GM06990 (cell line): ENCODE results near the gene PTPRT.

Experiments
- DNase-seq: peaks from one replicate; pipeline ENCODE4 v3.0.0-alpha.2; 2011; ENCODE audit not compliant: insufficient read length; ENCODE audit errors: extremely low read depth
- H3K27me3 ChIP-seq: replicated peaks from 2 replicates; pipeline ENCODE4 v1.6.0; 2011; ENCODE audit warnings: low read length; ENCODE audit not compliant: control insufficient read depth, insufficient read depth
- H3K36me3 ChIP-seq: 2 replicates; pipeline ENCODE4 v1.5.1; 2011; ENCODE audit warnings: low read length; ENCODE audit not compliant: control insufficient read depth, insufficient read depth
- H3K4me3 ChIP-seq: replicated peaks from 2 replicates; pipeline ENCODE4 v1.5.1; 2011; ENCODE audit warnings: low read depth, mild to moderate bottlenecking, control low read depth, low read length
- TF ChIP-seq, protein P1 (sequence below): IDR thresholded peaks from 2 replicates; pipeline ENCODE4 v1.5.1; 2011; ENCODE audit warnings: low read length, control low read depth, mild to moderate bottlenecking, inconsistent platforms; ENCODE audit not compliant: insufficient read depth, poor library complexity, severe bottlenecking

Gene PTPRT

DNA sequence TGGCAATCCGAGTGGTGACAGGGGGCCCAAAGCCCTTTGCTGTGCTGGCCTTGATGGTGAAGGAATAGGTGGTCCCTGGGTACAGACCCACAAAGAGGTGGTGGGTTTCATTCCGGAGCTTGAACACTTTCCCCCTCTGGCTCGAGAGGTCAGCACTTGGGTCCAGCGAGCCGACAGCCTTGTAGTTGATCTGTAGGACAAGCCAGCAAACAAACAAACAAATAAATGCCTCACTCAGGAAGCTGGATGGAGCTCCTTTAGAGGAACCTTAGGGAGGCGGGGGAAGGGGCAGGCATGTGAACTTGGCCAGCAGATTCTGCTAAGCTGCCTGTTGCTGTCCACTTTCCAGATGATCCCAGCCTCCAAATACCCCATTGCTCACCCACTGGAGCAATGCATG, 837.6 kb downstream of the PTPRT start:
- no peaks in the 10 kb centered on the region for H3K36me3 ChIP-seq
- TF ChIP-seq, protein P1, sequence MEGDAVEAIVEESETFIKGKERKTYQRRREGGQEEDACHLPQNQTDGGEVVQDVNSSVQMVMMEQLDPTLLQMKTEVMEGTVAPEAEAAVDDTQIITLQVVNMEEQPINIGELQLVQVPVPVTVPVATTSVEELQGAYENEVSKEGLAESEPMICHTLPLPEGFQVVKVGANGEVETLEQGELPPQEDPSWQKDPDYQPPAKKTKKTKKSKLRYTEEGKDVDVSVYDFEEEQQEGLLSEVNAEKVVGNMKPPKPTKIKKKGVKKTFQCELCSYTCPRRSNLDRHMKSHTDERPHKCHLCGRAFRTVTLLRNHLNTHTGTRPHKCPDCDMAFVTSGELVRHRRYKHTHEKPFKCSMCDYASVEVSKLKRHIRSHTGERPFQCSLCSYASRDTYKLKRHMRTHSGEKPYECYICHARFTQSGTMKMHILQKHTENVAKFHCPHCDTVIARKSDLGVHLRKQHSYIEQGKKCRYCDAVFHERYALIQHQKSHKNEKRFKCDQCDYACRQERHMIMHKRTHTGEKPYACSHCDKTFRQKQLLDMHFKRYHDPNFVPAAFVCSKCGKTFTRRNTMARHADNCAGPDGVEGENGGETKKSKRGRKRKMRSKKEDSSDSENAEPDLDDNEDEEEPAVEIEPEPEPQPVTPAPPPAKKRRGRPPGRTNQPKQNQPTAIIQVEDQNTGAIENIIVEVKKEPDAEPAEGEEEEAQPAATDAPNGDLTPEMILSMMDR: no peak
- DNase-seq: no peak
- H3K4me3 ChIP-seq: no peak overlapping the region
- no peaks in the 10 kb centered on the region for H3K27me3 ChIP-seq

DNA sequence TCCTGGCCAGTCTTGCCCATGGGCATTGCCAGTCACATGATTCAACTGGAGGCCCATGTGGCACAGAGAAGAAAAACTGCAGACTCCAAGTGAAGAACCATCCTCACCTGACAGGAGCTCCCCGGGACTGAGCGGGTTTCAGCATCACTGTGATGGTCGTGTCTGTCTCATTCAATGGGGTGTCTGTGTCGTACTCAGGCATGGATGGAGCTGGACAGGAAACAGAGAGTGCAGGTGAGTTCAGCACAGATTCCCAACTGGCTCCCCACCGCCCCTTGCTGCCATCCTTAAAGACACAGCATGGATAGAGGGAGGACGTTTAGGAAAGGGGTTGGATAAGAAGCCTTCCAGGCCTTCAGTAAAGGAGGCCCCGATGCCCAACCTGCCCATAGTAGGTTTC, 839.2 kb downstream of the PTPRT start:
- H3K36me3 ChIP-seq: no peaks in the 10 kb centered on the region
- TF ChIP-seq, protein P1: no peak
- no peak overlapping the region for H3K4me3 ChIP-seq
- no peak for DNase-seq
- no peaks in the 10 kb centered on the region for H3K27me3 ChIP-seq

DNA sequence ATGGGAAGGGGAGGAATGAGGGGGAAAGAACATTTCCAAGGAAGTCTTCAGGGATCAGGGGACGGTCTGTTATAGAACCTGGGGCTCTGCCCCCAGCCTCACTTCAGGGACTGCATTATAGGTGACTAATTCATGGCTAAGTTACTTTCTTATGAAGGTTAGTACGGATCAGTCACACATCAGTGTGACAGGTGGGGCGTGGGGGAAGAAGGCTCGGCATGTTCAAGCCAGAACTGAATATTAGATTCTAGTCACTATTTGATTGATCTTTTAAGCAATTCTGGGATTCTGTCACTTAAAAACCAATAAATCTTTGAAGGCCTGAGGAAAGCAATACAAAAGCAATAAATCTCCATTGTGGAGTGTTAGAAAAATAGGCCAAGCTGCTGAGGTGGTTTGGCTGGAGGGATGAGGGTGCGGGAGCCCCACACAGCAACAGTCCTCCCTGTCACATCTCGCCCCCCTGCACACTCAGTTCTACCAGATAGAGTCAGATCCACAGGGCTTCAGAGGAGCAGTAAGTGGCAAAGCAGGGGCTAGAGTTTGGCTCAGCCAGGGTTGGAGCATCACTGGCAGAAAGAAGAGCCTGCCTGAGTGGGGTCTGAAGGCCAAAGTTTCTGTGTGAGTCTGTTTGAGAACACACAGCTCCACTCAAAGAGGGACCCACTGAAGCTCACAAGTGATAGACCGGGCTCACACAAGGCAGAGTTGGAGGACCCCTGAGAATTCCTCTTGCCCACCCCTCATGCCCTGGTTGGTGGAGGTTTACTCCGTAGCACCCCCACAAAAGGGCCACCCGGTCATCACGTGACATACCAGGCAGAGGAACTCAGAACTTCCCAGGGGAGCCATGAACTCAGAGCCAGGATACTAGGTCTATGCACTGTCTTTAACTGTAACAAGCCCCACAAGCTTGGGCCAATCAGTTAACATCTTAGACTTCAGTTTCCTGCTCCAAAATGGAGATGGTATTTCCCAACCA, 843.2 kb downstream of the PTPRT start:
- TF ChIP-seq, protein P1: no peak
- no peaks in the 10 kb centered on the region for H3K36me3 ChIP-seq
- no peak overlapping the region for H3K4me3 ChIP-seq
- H3K27me3 ChIP-seq: no peaks in the 10 kb centered on the region
- DNase-seq: no peak

DNA sequence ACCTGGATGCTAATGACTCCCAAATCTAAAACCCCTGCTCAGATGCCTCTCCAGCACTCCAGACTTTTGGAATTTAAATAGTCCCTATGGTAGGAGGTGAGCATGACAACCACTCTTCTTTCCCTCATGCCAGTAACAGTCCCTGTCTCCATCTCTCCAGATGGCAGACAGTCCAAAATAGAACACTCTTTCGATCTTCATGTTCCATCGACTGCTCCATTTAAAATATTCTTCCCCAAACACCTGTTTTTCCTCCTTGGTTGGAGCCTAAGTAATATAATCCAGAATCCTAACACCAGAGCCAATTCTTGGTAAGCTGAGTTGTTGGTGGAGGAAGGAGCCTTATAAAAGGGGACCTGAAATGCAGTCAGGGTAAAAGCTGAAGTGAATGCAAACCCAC, 848.1 kb downstream of the PTPRT start:
- TF ChIP-seq, protein P1: no peak
- H3K4me3 ChIP-seq: no peak overlapping the region
- no peaks in the 10 kb centered on the region for H3K27me3 ChIP-seq
- no peaks in the 10 kb centered on the region for H3K36me3 ChIP-seq
- DNase-seq: no peak

DNA sequence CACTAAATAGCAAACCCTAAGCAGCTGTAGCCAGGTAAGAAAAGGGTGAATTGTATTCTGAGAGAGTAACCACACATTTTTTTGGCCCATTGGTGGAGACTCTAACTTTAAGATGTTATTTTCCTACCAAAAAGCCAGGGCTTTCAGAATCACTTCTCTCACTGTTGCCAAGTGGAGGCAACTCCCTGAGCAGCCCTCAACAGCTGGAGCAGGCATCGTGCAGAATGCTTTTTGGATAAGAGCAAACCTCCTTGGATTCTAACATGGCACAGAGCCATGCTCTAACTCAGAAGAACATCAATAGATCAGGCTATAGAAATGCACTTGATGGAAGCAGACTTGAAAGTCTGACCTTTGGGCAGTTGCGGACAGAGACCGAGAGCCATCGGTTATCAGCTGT, 849.3 kb downstream of the PTPRT start:
- no peak for DNase-seq
- TF ChIP-seq, protein P1: no peak
- Histone ChIP-seq H3K27me3 (no peaks in the 10 kb centered on the region), H3K4me3 (no peak overlapping the region), H3K36me3 (no peaks in the 10 kb centered on the region)
